SH-SY5Y (cell line): ENCODE measurements around the gene CCDC102B.

Source experiments
- GATA2 ChIP-seq: IDR thresholded peaks from 2 replicates; pipeline ENCODE4 v1.6.1; 2011; ENCODE audit warnings: mild to moderate bottlenecking, low read depth, low read length
- GATA3 ChIP-seq: IDR thresholded peaks from 2 replicates; pipeline ENCODE4 v1.6.1; 2011; ENCODE audit warnings: low read depth, mild to moderate bottlenecking, low read length, moderate library complexity

Gene CCDC102B

GRCh38 chr18:68796936-68797690 lies 767 bp upstream of the CCDC102B start:
- no peak for TF ChIP-seq GATA2
- no peak for TF ChIP-seq GATA3

DNA sequence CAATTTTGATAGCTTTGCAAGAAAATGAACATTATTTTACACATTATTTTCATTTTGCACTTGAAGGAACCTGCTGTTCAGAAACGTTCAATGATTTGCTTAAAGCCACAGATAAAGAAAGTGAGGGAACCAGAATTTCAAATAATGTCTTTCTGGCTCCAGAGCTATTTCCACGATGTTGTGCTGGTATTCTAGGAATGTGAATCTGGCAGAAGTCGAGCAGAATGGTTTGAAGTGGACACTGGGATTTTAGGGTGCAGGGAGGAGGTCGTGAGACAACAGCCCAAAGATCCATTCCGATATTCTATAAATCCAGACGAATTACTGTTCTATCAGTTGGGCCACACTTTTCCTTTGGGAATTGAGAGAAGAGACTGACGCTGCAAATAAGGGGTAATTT lies 2.2 kb downstream of the CCDC102B start:
- TF ChIP-seq GATA2 (no peak), GATA3 (no peak)

- TF ChIP-seq GATA2 (no peak), GATA3 (no peak)
Observed at GRCh38 chr18:68803356-68803755, 5.5 kb downstream of the CCDC102B start.

DNA sequence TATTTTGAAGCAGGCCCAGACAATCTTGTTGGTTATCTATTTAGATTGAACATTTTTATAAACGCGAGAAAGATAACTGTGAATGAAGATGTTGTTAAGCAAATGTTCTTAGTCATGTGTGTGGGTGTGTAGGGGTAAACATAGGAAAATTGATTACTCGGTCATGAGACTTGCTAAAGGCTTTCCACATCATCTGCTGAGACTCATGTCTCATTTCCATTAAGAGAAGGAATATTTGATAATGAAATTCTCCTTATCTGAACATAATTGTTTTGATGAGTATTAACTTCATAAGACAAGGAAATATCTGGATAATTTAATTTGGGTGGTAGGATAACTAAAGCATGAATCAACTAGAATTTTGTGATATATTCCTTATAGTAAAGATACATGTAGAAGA lies 19.7 kb downstream of the CCDC102B start:
- TF ChIP-seq GATA2 = no peak
- TF ChIP-seq GATA3 = no peak

DNA sequence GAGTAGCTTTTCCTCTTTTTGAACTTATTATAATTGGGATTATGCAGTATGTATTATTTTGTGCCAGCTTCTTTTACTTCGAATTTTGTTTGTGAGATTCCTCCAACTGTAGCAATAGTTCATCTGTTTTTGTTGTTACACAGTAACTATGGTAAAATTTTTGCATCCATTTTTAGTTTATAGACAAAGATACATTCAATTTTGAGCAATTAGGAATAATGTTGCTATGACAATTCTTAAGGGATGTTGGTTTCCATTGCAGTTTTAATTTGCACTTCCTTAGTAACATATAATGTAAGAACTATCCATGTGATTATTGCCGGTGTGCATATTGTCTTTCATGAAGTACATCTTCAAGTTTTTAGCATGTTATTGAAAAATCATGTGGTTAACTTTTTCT lies 20.7 kb downstream of the CCDC102B start:
- no peak for TF ChIP-seq GATA2
- TF ChIP-seq GATA3 = no peak

DNA sequence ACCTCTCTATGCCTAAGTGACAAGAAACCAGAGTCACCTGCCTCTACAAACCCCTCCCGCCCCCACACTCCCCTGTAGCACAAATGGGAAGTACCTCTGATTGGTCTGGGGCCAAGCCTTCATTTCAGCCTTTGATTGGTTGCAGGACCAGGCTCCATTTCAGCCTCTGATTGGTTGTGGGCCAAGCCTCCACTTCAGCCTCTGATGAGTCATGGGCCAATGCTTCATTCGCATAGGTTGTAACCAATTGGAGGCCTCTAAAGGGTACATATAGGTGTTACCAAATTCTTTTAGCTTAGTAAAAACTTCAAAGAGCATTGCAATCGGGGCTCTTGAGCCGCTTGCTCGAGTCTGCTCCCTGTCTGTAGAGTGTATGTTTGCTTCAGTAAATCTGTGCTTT lies 25.0 kb downstream of the CCDC102B start:
- TF ChIP-seq GATA3 = no peak
- no peak for TF ChIP-seq GATA2

GRCh38 chr18:68826121-68826520 lies 28.2 kb downstream of the CCDC102B start:
- no peak for TF ChIP-seq GATA3
- no peak for TF ChIP-seq GATA2

- TF ChIP-seq GATA3 (no peak), GATA2 (no peak)
Observed at GRCh38 chr18:68830256-68831045, 32.6 kb downstream of the CCDC102B start.

- TF ChIP-seq GATA3 = no peak
- no peak for TF ChIP-seq GATA2
Observed at GRCh38 chr18:68833756-68834155, 35.9 kb downstream of the CCDC102B start.

DNA sequence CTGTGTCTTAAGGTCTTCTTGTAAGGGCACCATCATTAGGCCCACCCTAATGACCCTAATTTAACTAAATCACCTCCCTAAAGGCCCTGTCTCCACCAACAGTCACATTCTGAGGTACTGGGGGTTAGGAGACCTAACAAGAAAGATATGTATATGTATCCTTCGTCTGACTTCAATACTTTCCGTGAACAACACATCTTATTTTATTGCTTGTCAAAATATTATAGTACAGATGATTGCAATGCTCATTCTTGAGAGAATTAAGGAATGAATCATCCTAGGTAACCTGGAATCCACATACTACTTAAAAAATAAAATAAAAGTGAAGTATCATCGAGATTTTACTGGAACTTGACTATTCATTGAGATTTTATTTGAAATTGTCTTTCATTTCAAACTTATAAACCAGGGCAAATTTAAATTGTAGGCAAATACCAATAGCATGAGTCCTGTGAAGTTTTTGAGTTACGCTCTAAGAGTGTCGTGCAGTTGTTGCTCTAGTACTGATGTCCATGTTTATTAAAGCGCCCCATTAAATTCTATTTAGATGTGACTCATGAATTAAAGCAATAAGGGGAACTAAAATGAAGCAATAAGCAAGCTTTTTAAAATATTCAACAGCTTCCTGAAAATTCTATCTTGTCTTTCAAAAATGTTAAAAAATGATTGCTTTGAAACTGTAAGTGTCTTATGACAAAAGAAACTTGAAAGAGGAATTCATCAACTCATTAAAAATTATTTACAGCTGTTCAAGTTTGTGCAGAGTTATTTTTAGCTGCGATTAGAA lies 40.0 kb downstream of the CCDC102B start:
- TF ChIP-seq GATA3 (no peak), GATA2 (no peak)

- TF ChIP-seq GATA2 (no peak), GATA3 (no peak)
Observed at GRCh38 chr18:68839701-68840100, 41.8 kb downstream of the CCDC102B start.

- TF ChIP-seq GATA2 (no peak), GATA3 (no peak)
Observed at GRCh38 chr18:68840554-68841263, 42.8 kb downstream of the CCDC102B start.

GRCh38 chr18:68841301-68841700 lies 43.4 kb downstream of the CCDC102B start:
- TF ChIP-seq GATA2 (no peak), GATA3 (no peak)

GRCh38 chr18:68842951-68843350 lies 45.1 kb downstream of the CCDC102B start:
- no peak for TF ChIP-seq GATA2
- TF ChIP-seq GATA3 = no peak
